CD4-positive, alpha-beta memory T cell (primary cell): ENCODE results near the gene SNX19. TPM values are rescaled to one million over a fixed set of nuclear protein-coding genes. Genes with fewer than 3 reads are reported as not detected.
"Not testable (repeated sequence)": the region's sequence is repeated elsewhere in the genome, so short reads cannot be mapped to it uniquely, and the experiment has no call there.

ENCODE experiments used
- CTCF ChIA-PET: fragments of 350-600 bp; sonication (Branson Sonifier 250); formaldehyde crosslinking; loops from one replicate; lab custom pipeline; 2021; ENCODE audit warnings: inconsistent platforms; ENCODE audit not compliant: partially characterized antibody; lab: Charles Lee
- POLR2A ChIA-PET: fragments of 350-600 bp; sonication (Branson Sonifier 250); formaldehyde crosslinking; loops from one replicate; lab custom pipeline; 2021; ENCODE audit not compliant: partially characterized antibody; lab: Charles Lee
- DNase-seq, 5 donors: peaks; one replicate each; pipeline versions ENCODE4 v3.0.0 to v3.0.0-alpha.2; 2020 to 2022; ENCODE audit warnings: mixed read lengths in 1 of 5
- H3K27ac ChIP-seq: one replicate; pipeline ENCODE4 v1.7.0; 2013; ENCODE audit warnings: low read depth, low read length
- H3K27me3 ChIP-seq: 2 replicates; pipeline ENCODE4 v1.7.0; 2013; ENCODE audit warnings: mild to moderate bottlenecking, low read length, moderate library complexity; ENCODE audit not compliant: insufficient read depth
- H3K36me3 ChIP-seq: 2 replicates; pipeline ENCODE4 v1.7.0; 2013; ENCODE audit warnings: mild to moderate bottlenecking, low read length, moderate library complexity; ENCODE audit not compliant: insufficient read depth
- H3K4me1 ChIP-seq: 2 replicates; pipeline ENCODE4 v1.7.0; 2013; ENCODE audit warnings: mild to moderate bottlenecking, low read length, moderate library complexity; ENCODE audit not compliant: insufficient read depth
- H3K4me3 ChIP-seq, 2 donors: one replicate each; pipeline ENCODE4 v1.7.0; 2013; ENCODE audit warnings: low read length in 2 of 2, mild to moderate bottlenecking in 1 of 2
- H3K9me3 ChIP-seq, 2 donors: one replicate each; pipeline ENCODE4 v1.7.0; 2013; ENCODE audit warnings: low read length in 2 of 2, control low read depth in 1 of 2; ENCODE audit not compliant: control insufficient read depth in 1 of 2
- H3K27ac Mint-ChIP-seq, 7 donors: one replicate each; pipeline ENCODE4 v1.8.0; 2020 to 2021; ENCODE audit warnings: mixed read lengths in 7 of 7, mild to moderate bottlenecking in 6 of 7, inconsistent platforms in 3 of 7, moderate library complexity in 3 of 7
- H3K27me3 Mint-ChIP-seq, 2 donors: one replicate each; pipeline ENCODE4 v1.8.0; 2020 to 2021; ENCODE audit warnings: mixed read lengths in 2 of 2
- H3K36me3 Mint-ChIP-seq, 2 donors: one replicate each; pipeline ENCODE4 v1.8.0; 2020 to 2021; ENCODE audit warnings: mixed read lengths in 2 of 2, inconsistent platforms in 1 of 2, mild to moderate bottlenecking in 1 of 2
- H3K4me1 Mint-ChIP-seq, 4 donors: one replicate each; pipeline ENCODE4 v1.8.0; 2020 to 2021; ENCODE audit warnings: mixed read lengths in 4 of 4, mild to moderate bottlenecking in 1 of 4
- H3K4me3 Mint-ChIP-seq, 8 donors: one replicate each; pipeline ENCODE4 v1.8.0; 2020 to 2021; ENCODE audit warnings: mixed read lengths in 8 of 8, mild to moderate bottlenecking in 7 of 8, moderate library complexity in 6 of 8, inconsistent platforms in 3 of 8
- H3K9me3 Mint-ChIP-seq, 8 donors: one replicate each; pipeline ENCODE4 v1.8.0; 2020 to 2021; ENCODE audit warnings: mixed read lengths in 8 of 8, mild to moderate bottlenecking in 5 of 8, inconsistent platforms in 3 of 8, moderate library complexity in 1 of 8
- intact Hi-C: fragments of 100-400 bp; cut with micrococcal nuclease; formaldehyde crosslinking; loops from one replicate; pipeline ENCODE4 v1.15.1; 2023
- polyA plus RNA-seq, 2 donors: library from polyadenylated mRNA; unstranded; fragments of 300-500 nt; fragmentation: Illumina TruSeq; gene quantifications; one replicate each; pipeline ENCODE4 v1.2.3, GENCODE V29; 2021
- total RNA-seq, 2 experiments: library from RNA; stranded (reverse); gene quantifications; one replicate each; pipeline ENCODE4 v1.2.3, GENCODE V29; 2021

SNX19 gene
- total and polyA plus RNA-seq, 4 experiments from 2014 or later = 21.4 to 94.2 (median 57.1) TPM

GRCh38 chr11:130937051-130937450, 20.8 kb upstream of the SNX19 start:
- H3K27me3 ChIP-seq = no peaks in the 10 kb centered on the region
- Mint-ChIP-seq H3K27me3 (peaks cover 1 to 5% of the 10 kb centered on the region in 2 donors), H3K4me1 (no peaks in the 10 kb centered on the region), H3K4me3 (no peak overlapping the region), H3K9me3 (peaks cover 0 to 3% (median 0%) of the 10 kb centered on the region in 8 donors), H3K36me3 (no peaks in the 10 kb centered on the region), H3K27ac (no peak overlapping the region)
- ChIA-PET CTCF (no interaction called here), POLR2A (no interaction called here)
- no peaks in the 10 kb centered on the region for H3K36me3 ChIP-seq
- H3K27ac ChIP-seq = no peak overlapping the region
- intact Hi-C loops = no loop called here
- H3K9me3 ChIP-seq = no peaks in the 10 kb centered on the region
- no peak for DNase-seq
- no peak overlapping the region for H3K4me3 ChIP-seq
- H3K4me1 ChIP-seq = no peaks in the 10 kb centered on the region

GRCh38 chr11:130932086-130932712, 15.9 kb upstream of the SNX19 start:
- CTCF ChIA-PET = interaction anchor here (1.2 to 1.6 kb wide), 3 partner anchors 8 to 16 kb away, joined by 3 read pairs; partner anchors contain the start of gene SNX19
- DNase-seq = no peak
- Mint-ChIP-seq H3K36me3 (no peaks in the 10 kb centered on the region), H3K4me1 (no peaks in the 10 kb centered on the region), H3K9me3 (no peaks in the 10 kb centered on the region), H3K27me3 (peaks cover 0 to 3% of the 10 kb centered on the region in 2 donors), H3K4me3 (no peak overlapping the region), H3K27ac (no peak overlapping the region)
- POLR2A ChIA-PET = no interaction called here
- Histone ChIP-seq H3K4me1 (no peaks in the 10 kb centered on the region), H3K27ac (no peak overlapping the region), H3K9me3 (no peaks in the 10 kb centered on the region), H3K27me3 (no peaks in the 10 kb centered on the region), H3K36me3 (no peaks in the 10 kb centered on the region), H3K4me3 (no peak overlapping the region)
- intact Hi-C loops = no loop called here

GRCh38 chr11:130924750-130925149, 8.5 kb upstream of the SNX19 start:
- Mint-ChIP-seq H3K27me3 (peaks cover 5 to 14% of the 10 kb centered on the region in 2 donors), H3K4me1 (peaks cover 0 to 3% (median 0%) of the 10 kb centered on the region in 4 donors), H3K4me3 (peak overlapping the region in 1 of 8 donors; percentile 51), H3K27ac (no peak overlapping the region), H3K9me3 (no peaks in the 10 kb centered on the region), H3K36me3 (no peaks in the 10 kb centered on the region)
- Histone ChIP-seq H3K4me1 (no peaks in the 10 kb centered on the region), H3K36me3 (no peaks in the 10 kb centered on the region), H3K9me3 (no peaks in the 10 kb centered on the region), H3K4me3 (no peak overlapping the region), H3K27me3 (no peaks in the 10 kb centered on the region), H3K27ac (no peak overlapping the region)
- intact Hi-C loops = no loop called here
- DNase-seq = no peak
- ChIA-PET CTCF (no interaction called here), POLR2A (interaction anchor here (0.9 kb wide), 1 partner anchor 8 kb away, joined by 3 read pairs; no protein-coding TSS in a partner anchor)

GRCh38 chr11:130920612-130921011, 4.3 kb upstream of the SNX19 start:
- H3K4me3 Mint-ChIP-seq, DNase-seq, H3K36me3 ChIP-seq, H3K9me3 ChIP-seq, intact Hi-C loops, H3K27ac Mint-ChIP-seq, H3K27ac ChIP-seq, H3K36me3 Mint-ChIP-seq, POLR2A ChIA-PET, CTCF ChIA-PET, H3K27me3 ChIP-seq, H3K4me3 ChIP-seq, H3K9me3 Mint-ChIP-seq: not testable (repeated sequence)
- Mint-ChIP-seq H3K27me3 (peaks cover 5 to 14% of the 10 kb centered on the region in 2 donors), H3K4me1 (peaks cover 3 to 17% (median 10%) of the 10 kb centered on the region in 4 donors)
- peaks cover 11% of the 10 kb centered on the region for H3K4me1 ChIP-seq

GRCh38 chr11:130918081-130918480, 1.8 kb upstream of the SNX19 start:
- POLR2A ChIA-PET = no interaction called here
- H3K9me3 Mint-ChIP-seq = peaks cover 0 to 5% (median under 1%) of the 10 kb centered on the region in 8 donors

GRCh38 chr11:130916910-130917309, 631 bp upstream of the SNX19 start:
- Mint-ChIP-seq H3K9me3 (peaks cover 0 to 5% (median 2%) of the 10 kb centered on the region in 8 donors), H3K27ac (peak overlapping the region; percentile 92 to 95 (median 93)), H3K4me3 (peak overlapping the region; percentile 88 to 92 (median 90)), H3K4me1 (peaks cover 18 to 51% (median 30%) of the 10 kb centered on the region in 4 donors), H3K36me3 (peaks cover 19 to 20% of the 10 kb centered on the region in 2 donors), H3K27me3 (peaks cover 5 to 9% of the 10 kb centered on the region in 2 donors)
- H3K4me1 ChIP-seq = peaks cover 41% of the 10 kb centered on the region
- no peaks in the 10 kb centered on the region for H3K36me3 ChIP-seq
- DNase-seq = no peak
- CTCF ChIA-PET = interaction anchor here (0.6 to 5.0 kb wide), 15 partner anchors 10 to 480 kb away, joined by 3 to 54 read pairs (median 4); no protein-coding TSS in a partner anchor
- peak overlapping the region; percentile 95 for H3K27ac ChIP-seq
- no peaks in the 10 kb centered on the region for H3K9me3 ChIP-seq
- POLR2A ChIA-PET = interaction anchor here (0.6 to 2.3 kb wide), 6 partner anchors 8 to 980 kb away, joined by 3 to 16 read pairs (median 8); partner anchors contain the start of gene PRDM10
- H3K4me3 ChIP-seq = peak overlapping the region; percentile 12 to 66
- no peaks in the 10 kb centered on the region for H3K27me3 ChIP-seq
- intact Hi-C loops = loop anchor here (1.0 to 5.0 kb wide), 4 partner anchors 55 to 1638 kb away; partner anchors contain the start of gene PRDM10

More at GRCh38 chr11:130918081-130918480, 1.8 kb upstream of the SNX19 start:
- intact Hi-C loops = loop anchor here (5.0 kb wide), 1 partner anchor 56 kb away; no protein-coding TSS in a partner anchor
- Mint-ChIP-seq H3K27me3 (peaks cover 5 to 9% of the 10 kb centered on the region in 2 donors), H3K27ac (peak overlapping the region in 1 of 7 donors; percentile 39), H3K4me3 (peak overlapping the region in 2 of 8 donors; percentile 22 to 90), H3K4me1 (peaks cover 12 to 41% (median 21%) of the 10 kb centered on the region in 4 donors), H3K36me3 (peaks cover 12 to 13% of the 10 kb centered on the region in 2 donors)
- no peaks in the 10 kb centered on the region for H3K27me3 ChIP-seq
- H3K27ac ChIP-seq = no peak overlapping the region
- H3K4me3 ChIP-seq = no peak overlapping the region
- no peaks in the 10 kb centered on the region for H3K9me3 ChIP-seq
- H3K36me3 ChIP-seq = no peaks in the 10 kb centered on the region
- no peak for DNase-seq
- H3K4me1 ChIP-seq = peaks cover 35% of the 10 kb centered on the region
- CTCF ChIA-PET = interaction anchor here (1.4 to 3.0 kb wide), 2 partner anchors 18 to 56 kb away, joined by 5 to 20 read pairs; no protein-coding TSS in a partner anchor
